Neural cell (in vitro differentiated cells): ENCODE data around the gene CASKIN1. TPM values are rescaled to one million over a fixed set of nuclear protein-coding genes. Genes with fewer than 3 reads are reported as not detected.

Experiments
- H2AFZ ChIP-seq: fragments of 200-600, 300-800 bp; sonication (generic), shearing (Covaris generic); 2 replicates; pipeline ENCODE4 v1.6.0; 2014; ENCODE audit warnings: low read depth, mild to moderate bottlenecking, antibody characterized with exemption, low read length, moderate library complexity
- H3F3A ChIP-seq: fragments of 200-600 bp; shearing (Covaris generic); 2 replicates; pipeline ENCODE4 v1.6.1; 2016; ENCODE audit warnings: mild to moderate bottlenecking, moderate library complexity, mixed read lengths, antibody characterized with exemption, low read length; ENCODE audit not compliant: insufficient read depth, poor library complexity, severe bottlenecking
- H3K27ac ChIP-seq: fragments of 200-600, 300-800 bp; sonication (generic), shearing (Covaris generic); 2 replicates; pipeline ENCODE4 v1.5.1; 2014; ENCODE audit warnings: mild to moderate bottlenecking, low read length, moderate library complexity
- H3K27me3 ChIP-seq: fragments of 300-800, 200-600 bp; sonication (generic), shearing (Covaris generic); 2 replicates; pipeline ENCODE4 v1.6.0; 2014; ENCODE audit warnings: mild to moderate bottlenecking, low read depth, low read length, moderate library complexity; ENCODE audit not compliant: insufficient read depth
- H3K36me3 ChIP-seq: fragments of 300-800, 200-600 bp; sonication (generic), shearing (Covaris generic); 2 replicates; pipeline ENCODE4 v1.5.1; 2014; ENCODE audit warnings: mild to moderate bottlenecking, antibody characterized with exemption, low read length, moderate library complexity; ENCODE audit not compliant: insufficient read depth
- H3K4me2 ChIP-seq: fragments of 300-800, 200-600 bp; sonication (generic), shearing (Covaris generic); 2 replicates; pipeline ENCODE4 v1.6.0; 2014; ENCODE audit warnings: mild to moderate bottlenecking, low read length
- H3K4me3 ChIP-seq: fragments of 300-800, 200-600 bp; sonication (generic), shearing (Covaris generic); 2 replicates; pipeline ENCODE4 v1.5.1; 2014; ENCODE audit warnings: mild to moderate bottlenecking, low read length, moderate library complexity
- H3K79me2 ChIP-seq: fragments of 200-600 bp; shearing (Covaris generic); replicated peaks from 2 replicates; pipeline ENCODE4 v1.6.0; 2014; ENCODE audit warnings: mild to moderate bottlenecking, low read length, moderate library complexity; ENCODE audit not compliant: insufficient read depth
- H3K9ac ChIP-seq: fragments of 300-800, 200-600 bp; sonication (generic), shearing (Covaris generic); 2 replicates; pipeline ENCODE4 v1.6.1; 2016; ENCODE audit warnings: mild to moderate bottlenecking, low read length, mixed read lengths
- H3K9me2 ChIP-seq: fragments of 200-600 bp; shearing (Covaris generic); 2 replicates; pipeline ENCODE4 v1.6.1; 2016; ENCODE audit warnings: mild to moderate bottlenecking, low read length, mixed read lengths; ENCODE audit not compliant: insufficient read depth
- H3K9me3 ChIP-seq: fragments of 200-600, 300-800 bp; sonication (generic), shearing (Covaris generic); 2 replicates; pipeline ENCODE4 v1.6.1; 2016; ENCODE audit warnings: mild to moderate bottlenecking, mixed run types, low read length, moderate library complexity, mixed read lengths
- H4K20me1 ChIP-seq: fragments of 200-600 bp; shearing (Covaris generic); 2 replicates; pipeline ENCODE4 v1.6.1; 2016; ENCODE audit warnings: mild to moderate bottlenecking, mixed run types; ENCODE audit not compliant: insufficient read depth
- EP300 ChIP-seq: fragments of 450-650 bp; conservative IDR thresholded peaks from 2 replicates; pipeline ENCODE4 v1.6.1; 2014; ENCODE audit warnings: antibody characterized with exemption, mild to moderate bottlenecking, moderate library complexity; ENCODE audit not compliant: poor library complexity, severe bottlenecking
- EZH2 ChIP-seq: fragments of 200-600, 300-800 bp; shearing (Covaris generic), sonication (generic); IDR thresholded peaks from 2 replicates; pipeline ENCODE4 v1.6.1; 2014; ENCODE audit warnings: antibody characterized with exemption, low read length, borderline replicate concordance, mild to moderate bottlenecking; ENCODE audit not compliant: insufficient read depth, poor library complexity, severe bottlenecking
- MXI1 ChIP-seq: fragments of 450-650 bp; conservative IDR thresholded peaks from 2 replicates; pipeline ENCODE4 v1.6.1; 2014; ENCODE audit warnings: antibody characterized with exemption, mild to moderate bottlenecking; ENCODE audit not compliant: poor library complexity, severe bottlenecking
- POLR2AphosphoS5 ChIP-seq: IDR thresholded peaks from 2 replicates; pipeline ENCODE4 v1.6.1; 2012
- RAD21 ChIP-seq: fragments of 450-650 bp; conservative IDR thresholded peaks from 2 replicates; pipeline ENCODE4 v1.6.1; 2014; ENCODE audit warnings: antibody characterized with exemption, mild to moderate bottlenecking, moderate library complexity
- SMC3 ChIP-seq: fragments of 450-650 bp; conservative IDR thresholded peaks from 2 replicates; pipeline ENCODE4 v1.6.1; 2014; ENCODE audit warnings: antibody characterized with exemption, mild to moderate bottlenecking, moderate library complexity; ENCODE audit not compliant: poor library complexity
- TAF1 ChIP-seq: IDR thresholded peaks from 2 replicates; pipeline ENCODE4 v1.6.1; 2012; ENCODE audit warnings: low read depth
- polyA plus RNA-seq: library from polyadenylated mRNA; depleted of rRNA; stranded (reverse); fragments of >200 nt; gene quantifications from 2 replicates; pipeline ENCODE4 v1.2.3, GENCODE V29; 2014
- TF ChIP-seq, protein P1 (sequence below): fragments of 450-650 bp; IDR thresholded peaks from 2 replicates; pipeline ENCODE4 v1.5.1; 2014; ENCODE audit warnings: antibody characterized with exemption, mild to moderate bottlenecking, moderate library complexity; ENCODE audit not compliant: poor library complexity, severe bottlenecking
- TF ChIP-seq, protein P2 (sequence below): IDR thresholded peaks from 2 replicates; pipeline ENCODE4 v1.6.1; 2012; ENCODE audit warnings: borderline replicate concordance

CASKIN1 gene
- polyA plus RNA-seq, 1 donor from 2014 or later: 10.3 TPM

DNA sequence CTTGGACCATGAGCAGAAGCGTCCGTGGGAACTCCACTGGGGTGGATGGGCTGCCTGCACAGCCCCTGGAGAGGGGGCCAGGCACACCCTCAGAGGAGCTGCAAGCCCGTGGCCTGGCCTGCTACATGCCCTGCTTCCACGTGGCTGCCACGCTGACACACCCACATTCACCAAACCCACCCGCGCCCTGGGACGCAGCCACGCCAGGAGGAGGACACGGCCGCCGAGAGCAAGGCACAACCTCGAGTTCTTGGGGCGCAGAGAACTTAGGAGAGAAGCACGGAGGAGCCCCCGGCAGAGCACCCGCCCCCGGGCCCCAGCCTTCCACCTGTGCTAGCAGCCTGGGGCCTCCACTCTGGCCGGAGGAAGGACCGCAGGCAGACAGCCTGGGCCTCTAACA is 18.8 kb downstream of the CASKIN1 start:
- H3K79me2 ChIP-seq: no peaks in the 10 kb centered on the region
- H3F3A ChIP-seq: no peaks in the 10 kb centered on the region
- no peak overlapping the region for H2AFZ ChIP-seq
- H3K27me3 ChIP-seq: no peaks in the 10 kb centered on the region
- no peaks in the 10 kb centered on the region for H3K9me3 ChIP-seq
- H3K9me2 ChIP-seq: no peaks in the 10 kb centered on the region
- no peaks in the 10 kb centered on the region for H4K20me1 ChIP-seq
- H3K27ac ChIP-seq: no peak overlapping the region
- TF ChIP-seq POLR2AphosphoS5 (peak; percentile 9), EP300 (no peak)
- no peak overlapping the region for H3K9ac ChIP-seq
- H3K36me3 ChIP-seq: no peaks in the 10 kb centered on the region
- H3K4me3 ChIP-seq: no peak overlapping the region
- no peak overlapping the region for H3K4me2 ChIP-seq

DNA sequence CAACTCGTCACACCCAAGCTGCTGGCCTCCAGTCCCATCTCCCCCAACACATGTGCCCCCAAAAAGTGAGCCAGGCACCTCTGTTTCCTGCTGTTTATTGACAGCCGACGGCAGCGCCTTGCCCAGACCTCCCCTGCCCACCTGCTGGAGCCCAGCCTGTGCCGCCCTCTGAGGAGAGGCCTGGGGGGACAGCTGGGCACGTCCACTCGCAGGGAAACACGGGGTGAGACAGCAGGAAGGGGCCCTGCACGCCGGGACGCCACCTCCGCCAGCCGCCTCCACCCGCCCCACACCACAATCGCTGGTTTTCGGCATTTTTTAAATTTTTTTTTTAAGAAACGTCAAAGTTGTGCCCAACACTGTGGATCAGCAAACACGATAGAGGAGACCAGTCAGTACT is 19.3 kb downstream of the CASKIN1 start:
- Histone ChIP-seq H3K27ac (no peak overlapping the region), H3K27me3 (no peaks in the 10 kb centered on the region), H3K9ac (no peak overlapping the region), H4K20me1 (no peaks in the 10 kb centered on the region), H2AFZ (no peak overlapping the region), H3K79me2 (no peaks in the 10 kb centered on the region), H3K4me3 (no peak overlapping the region), H3K9me2 (no peaks in the 10 kb centered on the region), H3F3A (no peaks in the 10 kb centered on the region), H3K36me3 (no peaks in the 10 kb centered on the region), H3K4me2 (no peak overlapping the region), H3K9me3 (no peaks in the 10 kb centered on the region)
- TF ChIP-seq RAD21 (no peak), EP300 (no peak), EZH2 (no peak), MXI1 (no peak), SMC3 (no peak), TAF1 (no peak), POLR2AphosphoS5 (no peak)
- TF ChIP-seq, protein P1, sequence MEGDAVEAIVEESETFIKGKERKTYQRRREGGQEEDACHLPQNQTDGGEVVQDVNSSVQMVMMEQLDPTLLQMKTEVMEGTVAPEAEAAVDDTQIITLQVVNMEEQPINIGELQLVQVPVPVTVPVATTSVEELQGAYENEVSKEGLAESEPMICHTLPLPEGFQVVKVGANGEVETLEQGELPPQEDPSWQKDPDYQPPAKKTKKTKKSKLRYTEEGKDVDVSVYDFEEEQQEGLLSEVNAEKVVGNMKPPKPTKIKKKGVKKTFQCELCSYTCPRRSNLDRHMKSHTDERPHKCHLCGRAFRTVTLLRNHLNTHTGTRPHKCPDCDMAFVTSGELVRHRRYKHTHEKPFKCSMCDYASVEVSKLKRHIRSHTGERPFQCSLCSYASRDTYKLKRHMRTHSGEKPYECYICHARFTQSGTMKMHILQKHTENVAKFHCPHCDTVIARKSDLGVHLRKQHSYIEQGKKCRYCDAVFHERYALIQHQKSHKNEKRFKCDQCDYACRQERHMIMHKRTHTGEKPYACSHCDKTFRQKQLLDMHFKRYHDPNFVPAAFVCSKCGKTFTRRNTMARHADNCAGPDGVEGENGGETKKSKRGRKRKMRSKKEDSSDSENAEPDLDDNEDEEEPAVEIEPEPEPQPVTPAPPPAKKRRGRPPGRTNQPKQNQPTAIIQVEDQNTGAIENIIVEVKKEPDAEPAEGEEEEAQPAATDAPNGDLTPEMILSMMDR: no peak
- TF ChIP-seq, protein P2, sequence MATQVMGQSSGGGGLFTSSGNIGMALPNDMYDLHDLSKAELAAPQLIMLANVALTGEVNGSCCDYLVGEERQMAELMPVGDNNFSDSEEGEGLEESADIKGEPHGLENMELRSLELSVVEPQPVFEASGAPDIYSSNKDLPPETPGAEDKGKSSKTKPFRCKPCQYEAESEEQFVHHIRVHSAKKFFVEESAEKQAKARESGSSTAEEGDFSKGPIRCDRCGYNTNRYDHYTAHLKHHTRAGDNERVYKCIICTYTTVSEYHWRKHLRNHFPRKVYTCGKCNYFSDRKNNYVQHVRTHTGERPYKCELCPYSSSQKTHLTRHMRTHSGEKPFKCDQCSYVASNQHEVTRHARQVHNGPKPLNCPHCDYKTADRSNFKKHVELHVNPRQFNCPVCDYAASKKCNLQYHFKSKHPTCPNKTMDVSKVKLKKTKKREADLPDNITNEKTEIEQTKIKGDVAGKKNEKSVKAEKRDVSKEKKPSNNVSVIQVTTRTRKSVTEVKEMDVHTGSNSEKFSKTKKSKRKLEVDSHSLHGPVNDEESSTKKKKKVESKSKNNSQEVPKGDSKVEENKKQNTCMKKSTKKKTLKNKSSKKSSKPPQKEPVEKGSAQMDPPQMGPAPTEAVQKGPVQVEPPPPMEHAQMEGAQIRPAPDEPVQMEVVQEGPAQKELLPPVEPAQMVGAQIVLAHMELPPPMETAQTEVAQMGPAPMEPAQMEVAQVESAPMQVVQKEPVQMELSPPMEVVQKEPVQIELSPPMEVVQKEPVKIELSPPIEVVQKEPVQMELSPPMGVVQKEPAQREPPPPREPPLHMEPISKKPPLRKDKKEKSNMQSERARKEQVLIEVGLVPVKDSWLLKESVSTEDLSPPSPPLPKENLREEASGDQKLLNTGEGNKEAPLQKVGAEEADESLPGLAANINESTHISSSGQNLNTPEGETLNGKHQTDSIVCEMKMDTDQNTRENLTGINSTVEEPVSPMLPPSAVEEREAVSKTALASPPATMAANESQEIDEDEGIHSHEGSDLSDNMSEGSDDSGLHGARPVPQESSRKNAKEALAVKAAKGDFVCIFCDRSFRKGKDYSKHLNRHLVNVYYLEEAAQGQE: no peak

DNA sequence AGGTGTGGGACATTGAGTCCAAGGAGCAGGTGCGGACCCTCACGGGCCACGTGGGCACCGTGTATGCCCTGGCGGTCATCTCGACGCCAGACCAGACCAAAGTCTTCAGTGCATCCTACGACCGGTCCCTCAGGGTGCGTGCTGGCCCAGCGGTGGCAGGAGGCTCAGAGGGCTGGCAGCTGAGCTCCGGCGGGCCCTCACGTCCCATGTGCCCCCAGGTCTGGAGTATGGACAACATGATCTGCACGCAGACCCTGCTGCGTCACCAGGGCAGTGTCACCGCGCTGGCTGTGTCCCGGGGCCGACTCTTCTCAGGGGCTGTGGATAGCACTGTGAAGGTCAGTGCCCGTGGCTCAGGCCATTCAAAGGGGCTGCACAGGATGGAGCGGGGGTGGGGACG is 20.4 kb downstream of the CASKIN1 start:
- H3K9ac ChIP-seq: no peak overlapping the region
- no peak for TF ChIP-seq EP300
- no peak for TF ChIP-seq EZH2
- TF ChIP-seq POLR2AphosphoS5: no peak
- no peak for TF ChIP-seq RAD21
- no peak for TF ChIP-seq TAF1
- no peak for TF ChIP-seq SMC3
- TF ChIP-seq, protein P2: no peak
- TF ChIP-seq MXI1: no peak
- TF ChIP-seq, protein P1: no peak
- no peaks in the 10 kb centered on the region for H3F3A ChIP-seq
- H3K27me3 ChIP-seq: no peaks in the 10 kb centered on the region
- no peaks in the 10 kb centered on the region for H3K9me2 ChIP-seq
- H4K20me1 ChIP-seq: no peaks in the 10 kb centered on the region
- no peak overlapping the region for H2AFZ ChIP-seq
- H3K4me2 ChIP-seq: no peak overlapping the region
- H3K9me3 ChIP-seq: no peaks in the 10 kb centered on the region
- H3K4me3 ChIP-seq: no peak overlapping the region
- H3K79me2 ChIP-seq: no peaks in the 10 kb centered on the region
- no peak overlapping the region for H3K27ac ChIP-seq
- no peaks in the 10 kb centered on the region for H3K36me3 ChIP-seq
